DND-41 (cell line): Measurements from ENCODE around the gene GSG1L.
A peak's percentile ranks its signal among the peaks of the same experiment; 100 is the strongest.

ENCODE experiments used
- ATAC-seq: fragments of 200-7000 bp; cut with Tn5 transposase; 3 replicates; pipeline ENCODE4 v1.9.1; 2021; ENCODE audit warnings: low read depth; ENCODE audit not compliant: insufficient read depth
- DNase-seq: peaks from one replicate; pipeline ENCODE4 v3.0.0-alpha.2; 2020
- H2AFZ ChIP-seq: 2 replicates; pipeline ENCODE4 v1.6.0; 2012; ENCODE audit warnings: low read depth, low read length
- H3K27ac ChIP-seq: 2 replicates; pipeline ENCODE4 v1.5.1; 2012; ENCODE audit warnings: low read length, inconsistent platforms
- H3K27me3 ChIP-seq: fragments of 200-600 bp; sonication (generic); 2 replicates; pipeline ENCODE4 v1.6.0; 2012; ENCODE audit warnings: low read length, mild to moderate bottlenecking, inconsistent platforms; ENCODE audit not compliant: insufficient read depth, poor library complexity
- H3K36me3 ChIP-seq: 2 replicates; pipeline ENCODE4 v1.5.1; 2012; ENCODE audit warnings: low read length, inconsistent platforms; ENCODE audit not compliant: insufficient read depth
- H3K4me1 ChIP-seq: 2 replicates; pipeline ENCODE4 v1.5.1; 2012; ENCODE audit warnings: mild to moderate bottlenecking, low read length; ENCODE audit not compliant: insufficient read depth
- H3K4me2 ChIP-seq: 2 replicates; pipeline ENCODE4 v1.6.0; 2012; ENCODE audit warnings: mild to moderate bottlenecking, moderate library complexity, low read length, inconsistent platforms; ENCODE audit not compliant: insufficient read depth
- H3K4me3 ChIP-seq, 2 experiments: fragments of 200-600 bp in 1 of 2; shearing (Covaris generic) in 1 of 2; 2 replicates each; pipeline ENCODE4 v1.5.1; 2012 to 2016; ENCODE audit warnings: inconsistent platforms in 2 of 2, low read length in 2 of 2, mild to moderate bottlenecking in 2 of 2, low read depth in 1 of 2, moderate library complexity in 1 of 2
- H3K79me2 ChIP-seq: 2 replicates; pipeline ENCODE4 v1.6.0; 2012; ENCODE audit warnings: low read length, inconsistent platforms; ENCODE audit not compliant: insufficient read depth
- H3K9ac ChIP-seq: 2 replicates; pipeline ENCODE4 v1.6.0; 2012; ENCODE audit warnings: low read depth, mild to moderate bottlenecking, inconsistent platforms, low read length, moderate library complexity
- H3K9me3 ChIP-seq: 2 replicates; pipeline ENCODE4 v1.5.1; 2012; ENCODE audit warnings: low read length, moderate library complexity, mild to moderate bottlenecking, inconsistent platforms; ENCODE audit not compliant: insufficient read depth, severe bottlenecking
- H4K20me1 ChIP-seq: 2 replicates; pipeline ENCODE4 v1.6.0; 2012; ENCODE audit warnings: low read length; ENCODE audit not compliant: insufficient read depth
- EZH2 ChIP-seq: IDR thresholded peaks from 3 replicates; pipeline ENCODE4 v1.6.1; 2012; ENCODE audit warnings: borderline replicate concordance, low read depth, mild to moderate bottlenecking, moderate library complexity, low read length, inconsistent platforms; ENCODE audit not compliant: severe bottlenecking
- TF ChIP-seq, protein P1 (sequence below): IDR thresholded peaks from 2 replicates; pipeline ENCODE4 v1.5.1; 2012; ENCODE audit warnings: borderline replicate concordance, low read length, moderate library complexity, mild to moderate bottlenecking; ENCODE audit not compliant: poor library complexity, severe bottlenecking; ENCODE audit errors: extremely low read depth

Gene GSG1L

DNA sequence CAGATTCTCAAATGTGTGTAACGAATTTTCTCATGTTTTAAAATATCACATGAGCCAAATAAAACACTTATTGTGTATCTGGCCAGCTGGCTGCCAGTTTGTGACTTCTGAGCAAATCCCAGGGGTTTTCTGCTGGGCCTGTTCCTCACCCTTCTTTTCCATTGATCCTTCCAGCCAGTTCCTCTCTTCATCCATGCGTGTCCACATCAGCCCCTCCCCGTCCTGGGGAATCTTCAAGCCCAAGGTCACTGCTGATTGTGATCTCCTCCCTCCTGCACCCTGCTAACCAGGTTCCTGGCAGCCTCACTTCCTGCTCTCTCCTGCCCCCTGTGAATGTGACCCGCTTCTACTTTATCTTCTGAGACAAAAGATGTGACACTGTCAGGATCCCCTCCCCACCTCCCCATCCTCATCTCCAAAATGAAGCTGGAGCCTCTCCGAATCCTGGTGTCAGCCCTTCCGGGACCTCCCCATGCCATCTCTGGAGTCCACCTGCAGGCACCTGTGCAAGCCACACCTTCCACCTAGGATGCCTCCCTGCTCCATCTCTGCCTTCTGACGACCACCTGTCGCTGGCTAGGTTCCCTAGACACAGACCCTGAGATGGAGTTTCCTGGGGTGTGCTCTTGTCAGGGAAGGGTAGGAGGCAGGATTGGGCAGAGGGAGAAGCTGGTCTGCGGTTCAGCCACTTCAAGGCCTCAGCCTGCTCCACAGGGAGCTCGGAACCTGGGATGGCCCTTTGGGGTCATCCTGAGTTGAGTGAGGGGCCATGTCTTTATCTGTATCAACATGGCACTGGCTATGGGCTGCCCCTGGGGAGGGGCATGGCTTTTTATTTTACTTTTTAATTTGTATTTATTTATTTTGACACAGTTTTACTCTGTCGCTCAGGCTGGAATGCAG lies 308.5 kb downstream of the GSG1L start:
- DNase-seq, result no peak
- H3K79me2 ChIP-seq, result no peaks in the 10 kb centered on the region
- H3K4me2 ChIP-seq, result no peak overlapping the region
- no peak for ATAC-seq
- H3K27ac ChIP-seq, result no peak overlapping the region
- no peaks in the 10 kb centered on the region for H3K9me3 ChIP-seq
- no peak overlapping the region for H2AFZ ChIP-seq
- H3K36me3 ChIP-seq, result no peaks in the 10 kb centered on the region
- H3K9ac ChIP-seq, result no peak overlapping the region
- H3K4me1 ChIP-seq, result no peaks in the 10 kb centered on the region
- no peaks in the 10 kb centered on the region; the same call in 1 of the 2 replicates for H4K20me1 ChIP-seq
- H3K27me3 ChIP-seq, result no peaks in the 10 kb centered on the region
- no peak for TF ChIP-seq EZH2
- TF ChIP-seq, protein P1, sequence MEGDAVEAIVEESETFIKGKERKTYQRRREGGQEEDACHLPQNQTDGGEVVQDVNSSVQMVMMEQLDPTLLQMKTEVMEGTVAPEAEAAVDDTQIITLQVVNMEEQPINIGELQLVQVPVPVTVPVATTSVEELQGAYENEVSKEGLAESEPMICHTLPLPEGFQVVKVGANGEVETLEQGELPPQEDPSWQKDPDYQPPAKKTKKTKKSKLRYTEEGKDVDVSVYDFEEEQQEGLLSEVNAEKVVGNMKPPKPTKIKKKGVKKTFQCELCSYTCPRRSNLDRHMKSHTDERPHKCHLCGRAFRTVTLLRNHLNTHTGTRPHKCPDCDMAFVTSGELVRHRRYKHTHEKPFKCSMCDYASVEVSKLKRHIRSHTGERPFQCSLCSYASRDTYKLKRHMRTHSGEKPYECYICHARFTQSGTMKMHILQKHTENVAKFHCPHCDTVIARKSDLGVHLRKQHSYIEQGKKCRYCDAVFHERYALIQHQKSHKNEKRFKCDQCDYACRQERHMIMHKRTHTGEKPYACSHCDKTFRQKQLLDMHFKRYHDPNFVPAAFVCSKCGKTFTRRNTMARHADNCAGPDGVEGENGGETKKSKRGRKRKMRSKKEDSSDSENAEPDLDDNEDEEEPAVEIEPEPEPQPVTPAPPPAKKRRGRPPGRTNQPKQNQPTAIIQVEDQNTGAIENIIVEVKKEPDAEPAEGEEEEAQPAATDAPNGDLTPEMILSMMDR, result peak; percentile 7
- H3K4me3 ChIP-seq, result no peak overlapping the region

DNA sequence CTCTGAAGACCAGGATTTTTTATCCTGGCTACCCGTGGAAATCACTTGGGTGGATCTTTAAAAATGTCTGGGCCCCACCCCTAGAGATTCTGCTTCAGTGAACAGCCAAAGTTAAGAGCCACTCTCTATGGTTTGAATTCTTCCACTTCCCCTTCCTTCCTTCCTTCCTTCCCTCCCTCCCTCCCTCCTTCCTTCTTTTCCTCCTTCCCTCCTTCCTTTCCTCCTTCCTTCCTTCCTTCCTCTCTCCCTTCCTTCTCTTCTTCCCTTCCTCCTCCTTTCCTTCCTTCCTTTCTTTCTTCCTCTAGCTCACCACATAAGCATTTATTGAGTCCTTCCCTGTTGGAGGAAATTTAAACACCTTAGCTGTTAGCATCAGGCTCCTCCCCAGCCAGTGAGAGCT lies 310.0 kb downstream of the GSG1L start:
- no peaks in the 10 kb centered on the region for H3K4me1 ChIP-seq
- no peak overlapping the region for H3K4me2 ChIP-seq
- H3K27me3 ChIP-seq, result no peaks in the 10 kb centered on the region
- TF ChIP-seq, protein P1, result no peak
- TF ChIP-seq EZH2, result no peak
- no peak overlapping the region for H3K27ac ChIP-seq
- no peak overlapping the region for H2AFZ ChIP-seq
- ATAC-seq, result no peak
- H3K9ac ChIP-seq, result no peak overlapping the region
- H3K4me3 ChIP-seq, result no peak overlapping the region
- no peaks in the 10 kb centered on the region for H3K36me3 ChIP-seq
- no peaks in the 10 kb centered on the region for H3K79me2 ChIP-seq
- DNase-seq, result no peak
- no peaks in the 10 kb centered on the region for H3K9me3 ChIP-seq
- no peaks in the 10 kb centered on the region; the same call in 1 of the 2 replicates for H4K20me1 ChIP-seq

DNA sequence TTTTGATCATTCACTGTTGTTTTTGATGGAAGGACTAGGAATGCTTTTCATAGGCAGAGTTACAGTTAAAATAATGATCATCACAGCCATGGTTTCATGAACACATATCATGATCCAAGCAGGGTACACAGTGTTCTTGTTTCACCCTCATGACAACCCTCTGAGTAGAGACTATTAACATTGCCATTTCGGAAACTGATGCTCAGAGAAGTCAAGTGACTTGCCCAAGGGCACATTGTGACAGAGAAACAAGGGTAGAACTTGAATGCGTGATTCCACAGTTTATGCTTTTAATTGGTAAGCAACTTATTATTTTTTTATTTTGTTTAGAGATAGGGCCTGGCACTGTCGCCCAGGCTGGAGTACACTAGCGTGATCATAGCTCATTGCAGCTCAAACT lies 311.3 kb downstream of the GSG1L start:
- Histone ChIP-seq H3K27ac (no peak overlapping the region), H3K4me1 (no peaks in the 10 kb centered on the region)

More for the DNA sequence above, 311.3 kb downstream of the GSG1L start:
- no peaks in the 10 kb centered on the region; the same call in 1 of the 2 replicates for H4K20me1 ChIP-seq
- no peak for DNase-seq
- H3K36me3 ChIP-seq, result no peaks in the 10 kb centered on the region
- H3K9me3 ChIP-seq, result no peaks in the 10 kb centered on the region
- H3K27me3 ChIP-seq, result no peaks in the 10 kb centered on the region
- no peak overlapping the region for H3K4me3 ChIP-seq
- TF ChIP-seq, protein P1, result no peak
- no peak for TF ChIP-seq EZH2
- no peak overlapping the region for H2AFZ ChIP-seq
- no peaks in the 10 kb centered on the region for H3K79me2 ChIP-seq
- ATAC-seq, result no peak
- H3K4me2 ChIP-seq, result no peak overlapping the region
- H3K9ac ChIP-seq, result no peak overlapping the region
